GM10266 (cell line): ENCODE data around the gene NPHP1.
"Not testable (repeated sequence)": the region's sequence is repeated elsewhere in the genome, so short reads cannot be mapped to it uniquely, and the experiment has no call there.

ENCODE experiments used
- DNase-seq: peaks from one replicate; pipeline ENCODE4 v3.0.0; 2012; ENCODE audit errors: extremely low spot score
- TF ChIP-seq, protein P1 (sequence below): IDR thresholded peaks from 2 replicates; pipeline ENCODE4 v1.5.1; 2012; ENCODE audit warnings: mild to moderate bottlenecking, low read depth; ENCODE audit not compliant: control insufficient read depth, insufficient read depth; ENCODE audit errors: missing control alignments

Gene NPHP1

DNA sequence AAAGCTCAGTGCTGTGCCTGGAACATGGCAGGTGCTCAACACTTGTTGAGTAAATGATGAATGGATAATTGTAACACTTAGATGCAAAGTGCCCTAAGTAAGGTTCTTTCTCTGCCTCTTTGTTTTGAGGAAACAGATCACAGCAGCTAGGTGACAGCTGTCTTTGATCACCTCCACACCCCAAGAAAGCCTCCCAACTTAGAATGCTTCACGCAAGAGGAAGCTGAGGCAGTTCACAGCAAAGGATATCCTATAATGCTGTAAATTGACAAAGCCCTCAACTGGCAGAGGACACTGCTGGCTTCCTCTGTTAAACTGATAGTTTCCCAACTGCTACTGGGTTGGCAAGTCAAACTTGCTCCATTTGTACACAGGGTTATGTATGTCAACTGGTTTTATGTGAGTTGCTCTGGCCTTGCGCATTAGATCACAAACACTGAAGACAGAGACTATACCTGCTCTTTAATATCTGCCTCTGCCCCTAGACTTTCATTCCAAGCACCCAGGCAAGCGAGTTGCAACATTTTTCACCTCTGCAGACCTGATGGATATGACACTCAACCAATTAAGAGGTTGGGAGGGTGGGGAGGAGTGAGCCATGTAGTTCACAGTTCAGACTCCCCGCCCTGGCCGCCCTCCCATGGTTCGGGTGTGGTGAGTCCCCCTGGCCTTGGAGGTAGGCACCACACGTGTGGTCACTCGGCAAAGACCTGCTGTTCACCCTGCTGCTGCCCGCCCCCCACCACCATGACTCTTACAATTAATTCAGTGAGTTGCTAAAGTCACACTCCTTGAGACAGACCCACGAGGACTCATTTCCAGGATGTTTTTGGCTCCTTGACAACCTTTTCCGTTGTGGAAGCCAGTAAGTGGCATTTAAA is 84.4 kb downstream of the NPHP1 start:
- TF ChIP-seq, protein P1, sequence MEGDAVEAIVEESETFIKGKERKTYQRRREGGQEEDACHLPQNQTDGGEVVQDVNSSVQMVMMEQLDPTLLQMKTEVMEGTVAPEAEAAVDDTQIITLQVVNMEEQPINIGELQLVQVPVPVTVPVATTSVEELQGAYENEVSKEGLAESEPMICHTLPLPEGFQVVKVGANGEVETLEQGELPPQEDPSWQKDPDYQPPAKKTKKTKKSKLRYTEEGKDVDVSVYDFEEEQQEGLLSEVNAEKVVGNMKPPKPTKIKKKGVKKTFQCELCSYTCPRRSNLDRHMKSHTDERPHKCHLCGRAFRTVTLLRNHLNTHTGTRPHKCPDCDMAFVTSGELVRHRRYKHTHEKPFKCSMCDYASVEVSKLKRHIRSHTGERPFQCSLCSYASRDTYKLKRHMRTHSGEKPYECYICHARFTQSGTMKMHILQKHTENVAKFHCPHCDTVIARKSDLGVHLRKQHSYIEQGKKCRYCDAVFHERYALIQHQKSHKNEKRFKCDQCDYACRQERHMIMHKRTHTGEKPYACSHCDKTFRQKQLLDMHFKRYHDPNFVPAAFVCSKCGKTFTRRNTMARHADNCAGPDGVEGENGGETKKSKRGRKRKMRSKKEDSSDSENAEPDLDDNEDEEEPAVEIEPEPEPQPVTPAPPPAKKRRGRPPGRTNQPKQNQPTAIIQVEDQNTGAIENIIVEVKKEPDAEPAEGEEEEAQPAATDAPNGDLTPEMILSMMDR = no peak
- DNase-seq = no peak

DNA sequence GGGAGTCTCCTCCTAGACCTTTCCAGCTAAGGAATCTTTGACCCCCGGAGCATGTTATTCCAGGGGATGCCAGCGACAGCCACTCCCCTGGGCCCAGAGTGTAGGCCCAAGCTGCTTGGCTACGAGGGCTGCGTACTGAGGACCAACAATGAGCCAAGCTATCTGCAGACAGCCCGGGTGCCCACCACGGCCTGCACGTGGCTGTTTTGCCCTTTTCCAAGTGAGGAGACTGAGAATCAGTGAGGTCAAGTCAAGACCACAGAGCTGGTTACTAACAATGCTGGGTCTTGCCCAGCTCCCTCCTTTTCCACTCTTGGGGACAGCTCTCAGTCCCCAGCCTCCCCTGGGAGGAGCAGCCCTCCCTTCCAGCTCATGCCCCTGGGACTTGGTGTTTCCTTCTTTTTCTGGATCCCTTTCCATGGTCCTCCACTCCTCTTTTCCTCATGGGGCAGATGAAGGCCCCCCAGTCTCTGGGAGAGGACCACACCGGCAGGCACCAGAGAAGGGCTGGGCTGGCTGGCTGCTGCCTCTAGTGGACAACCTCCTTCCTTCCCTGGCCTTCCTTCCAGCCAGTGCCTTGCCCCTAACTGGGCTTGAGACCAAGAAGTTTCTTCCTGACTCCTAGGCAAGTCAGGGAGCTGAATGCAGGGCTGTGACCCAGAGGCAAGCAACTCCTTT is 88.6 kb downstream of the NPHP1 start:
- TF ChIP-seq, protein P1 = peak; percentile 3

DNA sequence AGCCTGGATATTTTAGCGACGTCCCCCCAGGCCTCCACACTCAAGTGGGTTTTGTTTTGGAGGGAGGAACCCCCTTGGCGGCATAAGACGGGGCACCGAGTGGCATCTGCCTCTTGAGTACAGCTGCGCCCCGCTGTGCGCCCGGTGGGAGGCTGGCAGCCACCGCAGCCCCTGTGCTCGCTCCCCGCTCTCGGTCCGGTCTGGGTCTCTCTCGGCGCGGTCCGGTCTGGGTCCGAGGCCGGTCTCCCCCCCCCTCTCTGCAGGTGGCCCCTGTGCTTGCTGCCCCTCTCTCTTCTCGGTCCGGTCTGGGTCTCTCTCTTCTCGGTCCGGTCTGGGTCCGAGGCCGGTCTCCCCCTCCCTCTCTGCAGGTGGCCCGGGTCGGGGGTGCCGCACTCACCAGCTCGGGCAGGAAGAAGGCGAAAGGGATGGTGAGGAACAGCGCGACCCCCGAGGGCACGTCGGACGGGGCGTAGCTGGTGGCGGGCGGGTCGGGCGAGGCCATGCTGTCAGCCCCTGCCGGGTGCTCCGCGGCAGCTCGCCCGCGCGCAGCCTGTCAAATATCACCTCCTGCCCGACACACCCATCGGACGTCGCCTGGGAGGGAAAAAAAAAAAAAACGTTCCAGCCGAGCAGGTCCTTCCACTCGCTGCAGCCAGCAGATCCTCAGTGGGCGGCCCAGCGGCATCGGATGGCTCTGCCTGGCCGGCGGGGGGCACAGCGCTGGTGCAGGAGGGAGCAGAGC is 89.4 kb downstream of the NPHP1 start, which contains the start of gene MALL:
Gene MALL, minus strand, starts transcription at position 532 of the 742 bp plus-strand sequence. Its CDS starts 30 bp downstream, at position 502.
- DNase-seq = no peak

More for the DNA sequence above, 88.6 kb downstream of the NPHP1 start:
- DNase-seq = peak; percentile 43

DNA sequence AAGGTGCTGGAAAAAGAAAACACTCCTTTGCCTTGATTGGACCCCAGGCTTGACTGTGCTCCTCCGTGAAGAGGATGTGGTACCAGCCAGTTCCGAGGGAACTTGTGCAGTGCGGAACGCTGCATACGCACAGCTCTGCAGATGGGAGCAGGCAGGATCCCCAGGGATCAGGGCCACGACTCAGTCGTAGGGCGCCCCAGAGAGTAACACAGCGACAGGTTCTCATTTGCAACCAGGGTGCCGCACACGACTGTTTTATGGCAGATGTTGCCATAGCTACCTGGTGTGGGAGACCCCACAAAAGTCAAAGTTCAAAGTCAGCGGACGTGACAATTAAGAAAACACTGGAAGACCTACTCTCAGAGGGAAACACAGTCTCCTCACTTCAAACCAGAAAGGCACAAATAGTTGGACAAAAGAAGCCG is 90.0 kb downstream of the NPHP1 start:
- TF ChIP-seq, protein P1 = no peak
- no peak for DNase-seq

More for the DNA sequence above, 89.4 kb downstream of the NPHP1 start, which contains the start of gene MALL:
- TF ChIP-seq, protein P1 = no peak

DNA sequence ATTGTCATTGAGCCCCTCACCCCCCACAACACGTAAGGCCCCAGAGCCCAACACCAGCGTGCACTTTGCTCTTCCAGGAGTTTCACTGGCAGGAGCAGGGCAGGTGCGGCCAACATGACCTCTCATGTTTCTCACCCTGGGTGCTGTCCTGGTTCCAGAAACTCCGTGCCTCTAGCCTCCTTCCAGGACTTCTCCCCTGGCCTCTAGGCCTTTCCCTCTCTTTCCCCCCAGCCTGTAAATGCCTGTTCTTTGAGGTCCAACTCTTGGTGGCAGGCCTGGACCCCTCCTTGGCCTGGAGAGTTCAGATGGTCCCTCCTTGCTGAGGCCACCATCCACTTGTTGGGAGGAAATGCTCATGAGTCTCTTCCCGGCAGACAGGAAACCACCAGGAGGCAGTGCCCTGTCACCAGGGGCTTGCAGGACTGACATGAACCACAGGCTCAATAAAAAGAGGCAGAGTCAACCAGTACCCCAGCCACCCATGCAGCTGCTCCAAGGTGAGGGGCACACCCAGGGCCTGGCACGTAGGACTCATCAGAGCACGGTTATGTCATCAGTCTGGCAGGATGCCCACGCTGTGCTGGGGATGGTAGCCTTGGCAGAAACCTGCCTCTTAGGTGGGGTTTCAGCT is 90.7 kb downstream of the NPHP1 start:
- no peak for DNase-seq
- TF ChIP-seq, protein P1 = no peak

DNA sequence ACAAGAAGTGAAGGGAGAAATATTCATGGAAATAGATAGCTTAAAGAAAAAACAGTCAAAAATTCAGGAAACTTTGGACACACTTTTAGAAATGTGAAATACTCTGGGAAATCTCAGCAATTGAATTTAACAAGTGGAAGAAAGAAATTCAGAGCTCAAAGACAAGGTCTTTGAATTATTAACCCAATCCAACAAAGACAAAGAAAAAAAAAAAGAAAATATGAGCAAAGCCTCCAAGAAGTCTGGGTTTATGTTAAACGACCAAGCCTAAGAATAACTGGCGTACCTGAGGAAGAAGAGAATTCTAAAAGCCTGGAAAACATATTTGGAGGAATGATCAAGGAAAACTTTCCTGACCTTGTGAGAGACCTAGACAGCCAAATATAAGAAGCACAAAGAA is 96.5 kb downstream of the NPHP1 start:
- not testable (repeated sequence) for DNase-seq
